GM23338 (cell line): Measurements from ENCODE around the gene PGA3.

ENCODE experiments used
- CREB1 ChIP-seq: fragments of 250-450 bp; sonication (Bioruptor Pico); IDR thresholded peaks from 2 replicates; pipeline ENCODE4 v1.5.0; 2020; ENCODE audit warnings: low read depth, mild to moderate bottlenecking, moderate library complexity
- EZH2 ChIP-seq: fragments of 200-600 bp; sonication (generic); IDR thresholded peaks from one replicate; pipeline ENCODE4 v1.8.0; 2017; ENCODE audit warnings: antibody characterized with exemption, mild to moderate bottlenecking, low read depth; ENCODE audit not compliant: unreplicated experiment
- JUNB ChIP-seq: IDR thresholded peaks from one replicate; pipeline ENCODE4 v1.6.1; 2016; ENCODE audit warnings: antibody characterized with exemption; ENCODE audit not compliant: unreplicated experiment
- NANOG ChIP-seq: IDR thresholded peaks from 2 replicates; pipeline ENCODE4 v1.6.1; 2016; ENCODE audit warnings: antibody characterized with exemption, borderline replicate concordance
- POLR2AphosphoS5 ChIP-seq: IDR thresholded peaks from 2 replicates; pipeline ENCODE4 v1.6.1; 2016; ENCODE audit warnings: antibody characterized with exemption, low read depth
- TF ChIP-seq, protein P1 (sequence below), 2 experiments: fragments of 200-600 bp in 1 of 2; sonication (generic) in 1 of 2; conservative IDR thresholded peaks; 2 replicates each; pipeline versions ENCODE4 v1.5.1 to v1.6.1; 2016 to 2017; ENCODE audit warnings: antibody characterized with exemption in 2 of 2, low read depth in 2 of 2, mild to moderate bottlenecking in 2 of 2, moderate library complexity in 1 of 2
- TF ChIP-seq, protein P2 (sequence below): IDR thresholded peaks from 2 replicates; pipeline ENCODE4 v1.6.1; 2016; ENCODE audit warnings: antibody characterized with exemption
- TF ChIP-seq, protein P3 (sequence below): IDR thresholded peaks from one replicate; pipeline ENCODE4 v1.6.1; 2018; ENCODE audit warnings: antibody characterized with exemption; ENCODE audit not compliant: unreplicated experiment

DNA sequence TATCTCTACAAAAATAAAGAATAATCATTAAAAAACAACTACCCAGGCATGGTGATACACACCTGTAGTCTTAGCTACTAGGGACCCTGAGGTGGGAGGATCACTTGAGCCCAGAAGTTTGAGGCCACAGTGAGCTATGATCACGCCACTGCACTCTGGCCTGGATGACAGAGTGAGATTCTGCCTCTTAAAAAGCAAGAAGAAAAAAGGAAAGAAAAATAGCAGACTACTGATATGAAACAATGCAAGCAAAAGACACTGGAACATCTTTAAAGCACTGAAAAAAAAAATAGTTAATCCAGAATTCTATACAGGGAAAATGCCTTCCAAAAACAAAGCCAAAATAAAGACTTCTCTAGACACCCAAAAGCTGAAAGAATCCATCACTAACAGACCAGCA lies 48.0 kb upstream of the PGA3 start:
- TF ChIP-seq, protein P1, sequence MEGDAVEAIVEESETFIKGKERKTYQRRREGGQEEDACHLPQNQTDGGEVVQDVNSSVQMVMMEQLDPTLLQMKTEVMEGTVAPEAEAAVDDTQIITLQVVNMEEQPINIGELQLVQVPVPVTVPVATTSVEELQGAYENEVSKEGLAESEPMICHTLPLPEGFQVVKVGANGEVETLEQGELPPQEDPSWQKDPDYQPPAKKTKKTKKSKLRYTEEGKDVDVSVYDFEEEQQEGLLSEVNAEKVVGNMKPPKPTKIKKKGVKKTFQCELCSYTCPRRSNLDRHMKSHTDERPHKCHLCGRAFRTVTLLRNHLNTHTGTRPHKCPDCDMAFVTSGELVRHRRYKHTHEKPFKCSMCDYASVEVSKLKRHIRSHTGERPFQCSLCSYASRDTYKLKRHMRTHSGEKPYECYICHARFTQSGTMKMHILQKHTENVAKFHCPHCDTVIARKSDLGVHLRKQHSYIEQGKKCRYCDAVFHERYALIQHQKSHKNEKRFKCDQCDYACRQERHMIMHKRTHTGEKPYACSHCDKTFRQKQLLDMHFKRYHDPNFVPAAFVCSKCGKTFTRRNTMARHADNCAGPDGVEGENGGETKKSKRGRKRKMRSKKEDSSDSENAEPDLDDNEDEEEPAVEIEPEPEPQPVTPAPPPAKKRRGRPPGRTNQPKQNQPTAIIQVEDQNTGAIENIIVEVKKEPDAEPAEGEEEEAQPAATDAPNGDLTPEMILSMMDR (conservative IDR thresholded peaks at IDR 0.05; ENCODE audit: low read depth in 2 of 2) = no peak
- TF ChIP-seq POLR2AphosphoS5 (no peak), CREB1 (CRISPR knock-in tag) (no peak), JUNB (no peak), EZH2 (no peak), NANOG (no peak)
- TF ChIP-seq, protein P2, sequence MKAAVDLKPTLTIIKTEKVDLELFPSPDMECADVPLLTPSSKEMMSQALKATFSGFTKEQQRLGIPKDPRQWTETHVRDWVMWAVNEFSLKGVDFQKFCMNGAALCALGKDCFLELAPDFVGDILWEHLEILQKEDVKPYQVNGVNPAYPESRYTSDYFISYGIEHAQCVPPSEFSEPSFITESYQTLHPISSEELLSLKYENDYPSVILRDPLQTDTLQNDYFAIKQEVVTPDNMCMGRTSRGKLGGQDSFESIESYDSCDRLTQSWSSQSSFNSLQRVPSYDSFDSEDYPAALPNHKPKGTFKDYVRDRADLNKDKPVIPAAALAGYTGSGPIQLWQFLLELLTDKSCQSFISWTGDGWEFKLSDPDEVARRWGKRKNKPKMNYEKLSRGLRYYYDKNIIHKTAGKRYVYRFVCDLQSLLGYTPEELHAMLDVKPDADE = no peak
- TF ChIP-seq, protein P3, sequence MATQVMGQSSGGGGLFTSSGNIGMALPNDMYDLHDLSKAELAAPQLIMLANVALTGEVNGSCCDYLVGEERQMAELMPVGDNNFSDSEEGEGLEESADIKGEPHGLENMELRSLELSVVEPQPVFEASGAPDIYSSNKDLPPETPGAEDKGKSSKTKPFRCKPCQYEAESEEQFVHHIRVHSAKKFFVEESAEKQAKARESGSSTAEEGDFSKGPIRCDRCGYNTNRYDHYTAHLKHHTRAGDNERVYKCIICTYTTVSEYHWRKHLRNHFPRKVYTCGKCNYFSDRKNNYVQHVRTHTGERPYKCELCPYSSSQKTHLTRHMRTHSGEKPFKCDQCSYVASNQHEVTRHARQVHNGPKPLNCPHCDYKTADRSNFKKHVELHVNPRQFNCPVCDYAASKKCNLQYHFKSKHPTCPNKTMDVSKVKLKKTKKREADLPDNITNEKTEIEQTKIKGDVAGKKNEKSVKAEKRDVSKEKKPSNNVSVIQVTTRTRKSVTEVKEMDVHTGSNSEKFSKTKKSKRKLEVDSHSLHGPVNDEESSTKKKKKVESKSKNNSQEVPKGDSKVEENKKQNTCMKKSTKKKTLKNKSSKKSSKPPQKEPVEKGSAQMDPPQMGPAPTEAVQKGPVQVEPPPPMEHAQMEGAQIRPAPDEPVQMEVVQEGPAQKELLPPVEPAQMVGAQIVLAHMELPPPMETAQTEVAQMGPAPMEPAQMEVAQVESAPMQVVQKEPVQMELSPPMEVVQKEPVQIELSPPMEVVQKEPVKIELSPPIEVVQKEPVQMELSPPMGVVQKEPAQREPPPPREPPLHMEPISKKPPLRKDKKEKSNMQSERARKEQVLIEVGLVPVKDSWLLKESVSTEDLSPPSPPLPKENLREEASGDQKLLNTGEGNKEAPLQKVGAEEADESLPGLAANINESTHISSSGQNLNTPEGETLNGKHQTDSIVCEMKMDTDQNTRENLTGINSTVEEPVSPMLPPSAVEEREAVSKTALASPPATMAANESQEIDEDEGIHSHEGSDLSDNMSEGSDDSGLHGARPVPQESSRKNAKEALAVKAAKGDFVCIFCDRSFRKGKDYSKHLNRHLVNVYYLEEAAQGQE = no peak
